Measurements from ENCODE around the gene ACOXL.
A peak's percentile ranks its signal among the peaks of the same experiment; 100 is the strongest.

The ACOXL gene

GRCh38 chr2:111135910-111136297, 403.5 kb downstream of the ACOXL start:
- DNase-seq (ENCODE audit: low read depth): no peak

- DNase-seq (ENCODE audit: low read depth): no peak
Measured at GRCh38 chr2:111138839-111139238, 406.5 kb downstream of the ACOXL start.

DNA sequence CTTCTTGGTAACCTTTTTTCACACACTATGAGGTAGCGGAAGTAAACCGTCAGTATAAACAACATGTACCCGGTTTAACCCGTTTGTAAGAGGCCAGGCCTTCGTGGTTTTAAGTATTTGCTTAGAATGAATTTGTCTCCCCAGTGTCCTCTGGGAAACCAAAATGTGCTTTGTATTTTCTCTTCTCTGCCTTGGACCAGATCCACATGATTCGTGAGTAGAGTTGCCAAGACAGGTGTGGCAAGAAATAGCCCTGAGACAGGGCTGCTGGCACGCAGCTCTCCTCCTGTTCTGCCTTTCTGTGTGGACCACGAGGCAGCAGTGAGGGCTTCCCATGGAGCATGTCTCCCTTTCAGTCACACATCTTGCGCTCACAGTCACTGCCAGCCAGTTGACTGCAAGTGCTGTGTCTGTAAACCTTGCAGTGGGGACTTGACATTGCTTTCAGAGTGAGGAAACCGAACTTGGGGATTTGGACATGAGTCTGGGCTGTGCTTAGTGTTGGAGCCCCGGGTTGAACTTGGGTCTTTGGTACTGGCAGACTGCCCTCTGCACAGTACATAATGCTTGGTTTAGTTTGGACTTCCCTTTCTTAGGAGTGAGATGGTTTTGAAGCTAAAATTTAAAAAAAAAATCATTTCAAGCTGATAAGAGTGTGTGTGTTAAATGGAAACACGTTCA, 407.4 kb downstream of the ACOXL start:
- DNase-seq (ENCODE audit: low read depth): no peak

DNA sequence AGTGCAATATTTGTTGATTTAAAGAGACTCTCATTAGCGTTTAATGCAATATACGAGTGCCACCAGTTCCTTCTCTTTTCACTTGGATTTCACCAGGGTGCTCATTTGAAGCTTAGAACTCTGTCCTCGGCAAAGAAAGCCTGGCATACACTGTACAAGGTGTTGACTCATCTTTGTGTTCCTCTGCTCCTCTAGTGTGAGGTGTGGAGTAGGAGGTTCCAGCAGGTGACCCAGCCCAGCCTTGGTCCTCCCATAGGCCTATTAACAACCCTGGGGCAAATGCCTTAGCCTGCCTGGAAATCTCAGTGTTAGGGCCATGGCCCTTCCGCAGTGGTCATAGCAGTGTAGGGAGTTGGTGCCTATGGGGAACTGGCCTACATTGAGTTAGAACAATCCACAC, 408.4 kb downstream of the ACOXL start:
- DNase-seq (ENCODE audit: low read depth): no peak

- DNase-seq (ENCODE audit: low read depth): no peak
Measured at GRCh38 chr2:111142101-111142500, 409.7 kb downstream of the ACOXL start.

DNA sequence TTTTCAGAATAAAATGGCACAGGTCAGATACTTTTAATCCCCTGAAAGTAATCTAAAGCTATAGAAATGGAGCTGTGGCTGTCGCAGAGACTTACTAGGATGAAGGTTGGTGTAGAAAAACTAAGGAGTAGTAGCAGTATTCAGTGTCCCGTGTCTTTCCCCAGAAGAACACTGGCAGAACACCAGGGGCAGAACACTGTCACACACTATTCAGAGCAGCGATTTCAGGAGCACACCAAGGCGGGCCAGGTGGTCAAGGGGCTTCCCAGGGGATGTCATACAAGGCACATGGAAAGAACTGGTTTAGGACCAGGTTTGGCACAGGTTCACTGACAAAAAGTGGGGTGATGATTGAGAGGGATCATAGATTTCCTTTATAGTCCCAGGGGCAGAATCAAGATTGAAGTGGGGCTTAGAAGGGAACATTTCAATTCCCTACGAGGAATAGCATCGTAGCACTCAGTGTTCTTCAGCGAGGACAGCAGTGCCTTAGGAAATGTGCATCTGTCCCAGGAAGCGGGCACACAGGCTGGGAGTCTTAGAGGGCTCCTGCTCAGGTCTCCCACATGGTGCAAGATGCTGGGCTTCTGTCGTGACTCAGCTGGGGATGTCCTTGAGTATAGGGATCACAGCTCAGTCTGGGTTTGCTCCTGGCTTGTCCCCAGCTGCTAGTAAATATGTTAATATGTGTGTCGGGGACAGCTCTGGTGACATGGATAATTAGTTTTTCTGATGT, 410.9 kb downstream of the ACOXL start:
- DNase-seq (ENCODE audit: low read depth): no peak

DNA sequence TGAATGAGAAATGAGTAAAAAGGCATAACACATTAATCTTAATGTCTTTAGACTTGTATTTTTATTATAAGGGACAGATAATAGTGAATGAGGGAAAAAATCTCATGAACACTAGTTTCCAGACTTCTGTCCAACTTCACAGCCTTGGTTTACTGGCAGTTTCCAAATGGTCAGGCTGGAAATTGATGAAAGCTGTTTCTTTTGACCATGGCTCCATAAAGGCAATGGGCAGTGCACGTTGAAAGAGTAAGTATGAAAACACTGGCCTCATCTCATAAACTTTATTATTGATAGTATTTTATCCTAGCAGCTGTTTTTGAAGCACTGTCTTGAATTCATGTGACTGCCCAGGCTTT, 411.4 kb downstream of the ACOXL start:
- DNase-seq (ENCODE audit: low read depth): no peak

DNA sequence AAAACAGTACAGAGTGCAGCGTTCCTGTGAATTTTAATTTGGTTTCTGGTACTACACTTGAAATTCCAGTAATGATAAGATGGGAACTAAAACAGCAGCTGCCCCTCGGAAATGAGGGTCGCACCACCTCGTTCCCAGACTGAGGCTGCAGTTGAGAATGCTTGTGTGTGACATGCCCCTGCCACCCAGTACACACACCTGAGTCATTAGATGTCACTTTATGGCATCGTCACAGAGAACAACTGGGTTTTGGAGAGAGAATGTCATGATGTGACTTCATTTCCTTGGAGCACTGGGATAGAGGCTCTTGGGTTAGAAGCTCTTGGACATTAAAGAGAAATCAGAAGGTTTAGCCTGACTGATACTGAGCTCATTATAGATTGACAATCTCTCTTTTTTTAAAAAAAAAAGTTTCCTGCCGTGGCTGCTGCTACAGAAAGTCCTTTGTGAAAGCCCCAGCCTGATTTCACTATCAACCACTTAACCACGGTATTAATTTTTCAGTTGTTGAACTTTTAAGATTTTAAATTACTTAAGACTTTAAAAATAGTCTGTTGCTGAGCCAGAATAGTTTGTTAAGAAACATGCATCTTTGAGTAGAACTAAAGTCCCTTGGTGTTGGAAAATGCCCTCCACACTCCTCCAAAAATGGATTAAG, 412.9 kb downstream of the ACOXL start:
- DNase-seq (ENCODE audit: low read depth): no peak

DNA sequence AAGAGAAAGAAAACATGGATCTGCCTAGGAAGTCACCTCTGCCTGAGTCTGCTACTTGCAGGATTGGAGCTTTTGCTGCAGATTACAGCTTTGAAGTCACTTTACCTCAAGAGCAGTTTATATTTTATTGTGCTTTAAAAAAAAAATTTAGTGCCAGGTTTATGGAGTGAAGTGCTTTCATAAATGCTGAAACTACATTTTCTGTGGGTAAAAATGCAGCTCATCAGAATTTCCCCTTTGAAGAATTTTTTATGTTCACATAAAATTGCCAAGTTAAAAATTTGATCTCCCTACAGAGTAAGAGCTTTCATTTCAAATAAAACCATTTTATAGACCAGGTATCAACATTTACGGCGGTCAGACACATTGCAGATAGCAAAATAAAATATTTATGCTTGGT, 413.6 kb downstream of the ACOXL start:
- DNase-seq (ENCODE audit: low read depth): no peak

DNA sequence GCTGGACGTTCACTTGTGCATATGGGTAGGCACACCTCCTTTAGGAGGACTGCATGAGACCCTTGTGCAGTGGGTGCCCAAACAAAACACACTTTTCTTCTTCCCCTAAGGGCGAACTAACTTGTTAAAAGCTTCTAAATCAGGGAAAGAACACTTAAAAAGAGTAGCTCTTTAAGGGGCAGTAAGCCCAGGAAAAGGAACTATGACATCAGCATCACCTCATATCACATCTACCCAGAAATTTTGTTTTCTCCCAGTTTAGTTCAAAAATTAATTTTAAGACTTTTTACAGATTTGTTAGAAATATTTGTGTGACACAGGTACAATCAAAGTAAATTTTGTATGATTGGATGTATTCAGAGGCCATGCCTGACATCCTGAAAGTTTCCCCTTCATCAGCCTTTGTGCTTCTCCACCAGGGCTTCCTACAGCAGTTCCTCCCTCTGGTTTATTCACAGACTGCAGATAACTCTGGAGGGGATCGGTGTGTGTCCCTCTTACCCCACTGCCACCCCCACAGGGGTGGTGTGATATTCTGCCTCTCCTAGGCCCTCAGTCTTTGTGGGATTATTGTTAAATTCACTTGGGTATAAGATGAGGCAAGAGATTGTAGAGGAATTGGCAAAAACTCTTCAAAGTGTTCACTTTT, 416.0 kb downstream of the ACOXL start:
- no peak for DNase-seq (ENCODE audit: low read depth)

GRCh38 chr2:111148925-111149324, 416.6 kb downstream of the ACOXL start:
- no peak for DNase-seq (ENCODE audit: low read depth)

DNA sequence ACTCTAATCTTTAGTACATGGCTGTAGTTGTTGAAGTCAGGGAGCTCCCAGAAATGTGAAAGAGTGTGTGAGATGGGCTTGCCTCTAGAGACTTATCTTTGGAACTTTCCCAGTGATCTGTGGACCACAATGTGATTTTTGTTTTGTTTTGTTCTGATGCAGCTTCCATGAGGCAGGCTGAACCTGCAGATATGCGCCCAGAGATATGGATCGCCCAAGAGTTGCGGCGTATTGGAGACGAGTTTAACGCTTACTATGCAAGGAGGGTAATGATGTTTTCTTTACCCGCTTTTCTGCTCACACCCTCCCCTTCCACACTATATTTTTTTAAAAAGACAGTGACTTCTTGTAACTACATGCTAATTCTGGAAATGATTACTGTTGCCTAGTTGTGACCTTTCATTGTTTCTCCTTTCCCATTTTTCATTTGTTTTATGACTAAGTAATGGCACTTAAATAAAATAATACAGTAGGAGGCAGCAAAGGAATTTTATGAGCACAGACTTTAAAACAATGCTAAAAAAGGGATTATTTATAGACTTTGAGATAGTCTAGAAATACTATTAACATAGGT, 417.6 kb downstream of the ACOXL start:
- DNase-seq (ENCODE audit: low read depth): no peak

DNA sequence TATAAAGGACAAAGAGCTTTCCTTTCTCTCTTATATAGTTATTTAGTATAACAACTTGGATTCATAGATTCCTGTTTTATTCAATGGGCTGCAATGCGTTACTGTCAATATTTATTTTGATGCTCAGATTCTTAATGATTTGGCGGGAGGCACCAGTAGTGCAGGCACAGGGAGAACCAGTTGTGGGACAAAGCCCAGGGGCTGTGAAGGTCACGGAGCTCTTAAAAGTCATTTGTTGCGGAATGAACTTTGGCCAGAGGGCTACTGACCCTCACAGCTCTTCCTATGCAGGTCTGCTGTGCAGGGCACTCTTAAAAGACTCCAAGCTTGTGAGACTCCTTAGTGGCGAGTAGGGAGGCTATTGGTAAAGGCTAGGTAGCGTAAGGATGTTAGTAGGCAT, 422.4 kb downstream of the ACOXL start:
- no peak for DNase-seq (ENCODE audit: low read depth)

GRCh38 chr2:111155610-111156009, 423.2 kb downstream of the ACOXL start:
- DNase-seq (ENCODE audit: low read depth): no peak

DNA sequence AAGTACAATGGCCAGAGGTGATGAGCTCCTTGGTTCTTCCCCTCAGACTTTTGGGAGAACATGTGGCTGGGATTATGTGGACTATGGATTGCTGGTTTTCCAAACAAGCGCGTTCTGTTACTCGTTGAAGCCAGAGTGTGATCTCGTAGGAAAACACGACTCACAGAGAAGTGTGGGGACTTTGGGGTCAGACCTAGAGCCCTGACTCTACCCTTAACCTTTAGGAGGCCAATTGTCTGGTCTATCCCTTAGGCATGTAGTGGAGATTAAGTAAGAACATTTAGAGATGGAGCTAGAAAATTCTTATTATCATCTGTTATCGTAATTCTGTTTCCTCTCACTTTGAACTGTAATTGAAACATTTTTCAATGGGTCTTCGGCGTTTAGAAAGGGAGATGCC, 424.2 kb downstream of the ACOXL start:
- DNase-seq (ENCODE audit: low read depth): no peak

GRCh38 chr2:111157071-111157661, 424.8 kb downstream of the ACOXL start:
- no peak for DNase-seq (ENCODE audit: low read depth)

- DNase-seq (ENCODE audit: low read depth): no peak
Measured at GRCh38 chr2:111157798-111158197, 425.4 kb downstream of the ACOXL start.

GRCh38 chr2:111159641-111160040, 427.3 kb downstream of the ACOXL start:
- DNase-seq (ENCODE audit: low read depth): peak; percentile 20

GRCh38 chr2:111160758-111161157, 428.4 kb downstream of the ACOXL start:
- peak; percentile 79 for DNase-seq (ENCODE audit: low read depth)

DNA sequence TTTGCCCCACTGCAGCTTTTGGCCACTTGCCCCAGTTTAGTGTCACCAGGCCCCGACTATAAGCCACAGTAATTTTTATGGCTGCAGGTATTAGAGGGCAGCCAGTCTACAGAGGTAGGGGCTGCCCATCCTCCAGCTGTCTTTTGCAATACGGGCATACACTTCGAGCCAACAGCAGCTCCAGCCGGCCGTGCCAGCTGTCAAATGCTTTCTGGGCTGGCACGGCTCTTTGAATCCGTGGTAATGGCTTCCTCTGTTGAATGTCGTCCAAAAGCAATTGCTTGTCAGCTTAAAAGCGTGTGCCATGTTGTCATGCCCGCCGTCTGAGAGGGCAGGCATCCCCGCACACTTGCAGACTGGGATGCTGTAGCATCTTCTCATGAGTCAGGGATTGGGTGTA, 429.6 kb downstream of the ACOXL start:
- DNase-seq (ENCODE audit: low read depth): no peak

DNA sequence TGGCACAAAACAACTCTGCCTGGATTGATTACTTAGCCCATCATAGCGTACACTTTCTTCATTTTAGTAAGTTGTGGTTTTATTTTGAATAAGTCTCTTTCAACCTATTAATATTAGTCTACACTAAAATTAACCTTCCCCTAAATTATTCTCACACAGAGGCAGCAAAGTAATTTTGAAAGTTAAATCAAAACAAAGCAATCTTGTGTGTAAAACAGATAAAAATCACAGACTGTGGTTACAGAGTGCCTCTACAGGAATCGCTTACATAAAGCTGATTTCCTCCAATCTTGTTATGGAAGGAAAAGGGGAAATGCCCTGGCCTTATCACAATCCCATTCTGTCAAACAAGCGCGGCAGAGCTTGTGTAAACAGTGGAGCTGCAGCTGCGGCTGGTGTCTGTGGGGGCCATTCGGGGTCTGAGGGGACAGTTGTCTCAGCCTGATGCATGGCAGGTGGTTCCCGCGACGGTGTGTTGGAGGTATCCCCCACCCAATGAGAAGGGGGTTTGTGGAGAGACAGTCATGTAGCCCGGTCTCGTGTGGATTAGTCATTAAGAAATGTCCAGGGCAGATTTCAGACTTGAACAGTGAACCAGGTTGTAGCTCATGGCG, 430.5 kb downstream of the ACOXL start:
- DNase-seq (ENCODE audit: low read depth): no peak

DNA sequence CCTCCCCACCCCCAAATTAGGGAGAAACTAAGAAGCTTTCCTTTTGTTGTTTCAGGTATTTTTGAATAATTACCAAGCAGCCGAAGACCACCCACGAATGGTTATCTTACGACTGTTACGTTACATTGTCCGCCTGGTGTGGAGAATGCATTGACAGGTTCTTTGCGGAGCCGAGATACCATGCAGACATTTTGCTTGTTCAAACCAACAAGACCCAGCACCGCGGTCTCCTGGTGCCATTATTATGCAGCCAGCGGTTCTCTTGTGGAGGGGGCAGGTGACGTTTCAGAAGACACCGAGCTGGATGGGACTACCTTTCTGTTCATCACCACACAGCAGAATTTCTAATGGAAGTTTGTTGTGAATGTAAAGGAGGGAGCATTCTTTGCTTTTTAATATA, 431.7 kb downstream of the ACOXL start:
- DNase-seq (ENCODE audit: low read depth): no peak
